Measurements from ENCODE around the gene MAPT.

DNA sequence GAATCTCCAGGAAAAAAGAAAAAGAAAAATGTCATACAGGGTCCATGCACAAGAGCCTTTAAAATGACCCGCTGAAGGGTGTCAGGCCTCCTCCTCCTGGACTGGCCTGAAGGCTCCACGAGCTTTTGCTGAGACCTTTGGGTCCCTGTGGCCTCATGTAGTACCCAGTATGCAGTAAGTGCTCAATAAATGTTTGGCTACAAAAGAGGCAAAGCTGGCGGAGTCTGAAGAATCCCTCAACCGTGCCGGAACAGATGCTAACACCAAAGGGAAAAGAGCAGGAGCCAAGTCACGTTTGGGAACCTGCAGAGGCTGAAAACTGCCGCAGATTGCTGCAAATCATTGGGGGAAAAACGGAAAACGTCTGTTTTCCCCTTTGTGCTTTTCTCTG lies 105.5 kb downstream of the MAPT start:
- TF ChIP-seq, protein P1, sequence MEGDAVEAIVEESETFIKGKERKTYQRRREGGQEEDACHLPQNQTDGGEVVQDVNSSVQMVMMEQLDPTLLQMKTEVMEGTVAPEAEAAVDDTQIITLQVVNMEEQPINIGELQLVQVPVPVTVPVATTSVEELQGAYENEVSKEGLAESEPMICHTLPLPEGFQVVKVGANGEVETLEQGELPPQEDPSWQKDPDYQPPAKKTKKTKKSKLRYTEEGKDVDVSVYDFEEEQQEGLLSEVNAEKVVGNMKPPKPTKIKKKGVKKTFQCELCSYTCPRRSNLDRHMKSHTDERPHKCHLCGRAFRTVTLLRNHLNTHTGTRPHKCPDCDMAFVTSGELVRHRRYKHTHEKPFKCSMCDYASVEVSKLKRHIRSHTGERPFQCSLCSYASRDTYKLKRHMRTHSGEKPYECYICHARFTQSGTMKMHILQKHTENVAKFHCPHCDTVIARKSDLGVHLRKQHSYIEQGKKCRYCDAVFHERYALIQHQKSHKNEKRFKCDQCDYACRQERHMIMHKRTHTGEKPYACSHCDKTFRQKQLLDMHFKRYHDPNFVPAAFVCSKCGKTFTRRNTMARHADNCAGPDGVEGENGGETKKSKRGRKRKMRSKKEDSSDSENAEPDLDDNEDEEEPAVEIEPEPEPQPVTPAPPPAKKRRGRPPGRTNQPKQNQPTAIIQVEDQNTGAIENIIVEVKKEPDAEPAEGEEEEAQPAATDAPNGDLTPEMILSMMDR (IDR thresholded peaks at IDR 0.05; ENCODE audit: low read length), result no peak
- no peak for TF ChIP-seq EZH2phosphoT487 (IDR thresholded peaks at IDR 0.05; ENCODE audit: low read length)
- TF ChIP-seq EZH2 (optimal IDR thresholded peaks at IDR 0.05; ENCODE audit: low read depth, low read length), result no peak
